ENCODE data around the gene EXD2. TPM values are rescaled to one million over a fixed set of nuclear protein-coding genes. Genes with fewer than 3 reads are reported as not detected.
A peak's percentile ranks its signal among the peaks of the same experiment; 100 is the strongest.
"Not testable (repeated sequence)": the region's sequence is repeated elsewhere in the genome, so short reads cannot be mapped to it uniquely, and the experiment has no call there.

EXD2 gene
- total RNA-seq, 4 donors from 2014 or later, result 14.9 to 28.0 (median 18.1) TPM

DNA sequence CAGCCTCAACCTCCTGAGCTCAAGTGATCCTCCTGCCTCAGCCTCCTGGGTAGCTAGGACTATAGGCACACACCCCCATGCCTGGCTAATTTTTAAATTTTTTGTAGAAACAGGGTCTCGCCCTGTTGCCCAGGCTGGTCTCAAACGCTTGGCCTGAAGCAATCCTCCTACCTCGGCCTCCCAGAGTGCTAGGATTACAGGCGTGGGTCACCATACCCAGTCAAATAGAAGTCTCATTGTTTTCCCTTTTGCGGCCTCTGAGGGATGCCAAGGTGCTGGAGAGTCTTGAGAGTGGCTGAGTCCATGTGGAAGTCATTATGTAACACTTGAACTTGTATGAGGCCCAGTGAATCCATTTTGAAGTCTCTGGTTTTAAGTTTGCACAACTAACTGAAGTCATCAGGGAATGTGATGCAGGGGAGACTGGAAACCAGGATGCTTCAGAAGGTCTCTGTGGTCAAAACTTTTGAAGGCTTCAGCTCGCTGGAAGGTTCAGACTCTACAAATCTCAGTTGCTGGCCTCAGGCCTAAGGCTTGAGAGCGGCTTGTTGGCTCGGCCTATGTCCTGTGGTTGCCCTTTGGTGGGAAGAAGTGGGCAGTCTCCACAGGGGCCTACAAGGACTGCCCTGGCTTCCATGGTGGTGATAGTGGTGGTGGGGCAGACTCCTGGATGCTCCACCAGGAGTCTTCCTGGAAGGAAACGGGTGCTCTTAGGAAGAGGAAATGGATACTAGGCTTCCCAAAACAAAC is 97.8 kb downstream of the EXD2 start:
- intact Hi-C loops (cut with DNase I; ENCODE audit: low total_unique reads), result loop anchor here (2.0 kb wide), 1 partner anchor 44 kb away; no protein-coding TSS in a partner anchor
- peak in 1 of 2 donors; percentile 76 for DNase-seq (ENCODE audit: low spot score in 2 of 2)
- no peak overlapping the region for H3K4me3 ChIP-seq (ENCODE audit: low read depth, poor library complexity, severe bottlenecking)
- 81 to 86% methylated on average over 9 of the region's 9 CpGs for WGBS, 2 donors
- TF ChIP-seq, protein P1, sequence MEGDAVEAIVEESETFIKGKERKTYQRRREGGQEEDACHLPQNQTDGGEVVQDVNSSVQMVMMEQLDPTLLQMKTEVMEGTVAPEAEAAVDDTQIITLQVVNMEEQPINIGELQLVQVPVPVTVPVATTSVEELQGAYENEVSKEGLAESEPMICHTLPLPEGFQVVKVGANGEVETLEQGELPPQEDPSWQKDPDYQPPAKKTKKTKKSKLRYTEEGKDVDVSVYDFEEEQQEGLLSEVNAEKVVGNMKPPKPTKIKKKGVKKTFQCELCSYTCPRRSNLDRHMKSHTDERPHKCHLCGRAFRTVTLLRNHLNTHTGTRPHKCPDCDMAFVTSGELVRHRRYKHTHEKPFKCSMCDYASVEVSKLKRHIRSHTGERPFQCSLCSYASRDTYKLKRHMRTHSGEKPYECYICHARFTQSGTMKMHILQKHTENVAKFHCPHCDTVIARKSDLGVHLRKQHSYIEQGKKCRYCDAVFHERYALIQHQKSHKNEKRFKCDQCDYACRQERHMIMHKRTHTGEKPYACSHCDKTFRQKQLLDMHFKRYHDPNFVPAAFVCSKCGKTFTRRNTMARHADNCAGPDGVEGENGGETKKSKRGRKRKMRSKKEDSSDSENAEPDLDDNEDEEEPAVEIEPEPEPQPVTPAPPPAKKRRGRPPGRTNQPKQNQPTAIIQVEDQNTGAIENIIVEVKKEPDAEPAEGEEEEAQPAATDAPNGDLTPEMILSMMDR (IDR thresholded peaks at IDR 0.05), result no peak
- TF ChIP-seq POLR2A (IDR thresholded peaks at IDR 0.05), result no peak

DNA sequence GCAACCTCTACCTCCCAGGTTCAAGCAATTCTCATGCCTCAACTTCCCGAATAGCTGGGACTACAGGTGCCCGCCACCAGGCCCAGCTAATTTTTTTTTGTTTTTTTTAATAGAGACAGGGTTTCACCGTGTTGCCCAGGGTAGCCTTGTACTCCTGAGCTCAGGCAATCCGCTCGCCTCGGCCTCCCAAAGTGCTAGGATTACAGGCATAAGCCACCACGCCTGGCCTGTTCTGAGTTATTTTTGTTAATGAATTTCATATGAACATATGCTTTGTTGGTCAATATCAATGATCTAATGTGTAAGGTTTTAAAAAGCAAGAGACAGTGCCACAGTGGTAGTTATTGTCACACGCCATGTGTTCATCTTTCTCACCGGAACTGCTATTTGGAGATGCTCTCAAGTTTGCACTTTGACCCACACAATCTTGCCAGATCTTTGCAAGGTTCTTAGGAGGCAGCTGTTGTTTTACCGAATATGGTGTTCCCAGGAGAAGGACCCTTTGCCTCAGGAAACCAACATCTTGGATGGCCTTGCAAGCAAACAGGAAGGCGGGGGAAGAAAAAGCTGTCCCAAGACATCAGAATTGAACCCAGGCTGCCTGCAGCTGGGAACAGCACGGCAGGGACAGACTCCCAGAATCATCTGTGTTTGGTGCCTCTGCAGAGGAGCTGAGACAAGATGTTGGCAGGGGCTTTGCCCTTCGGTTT is 98.7 kb downstream of the EXD2 start:
- TF ChIP-seq, protein P1 (IDR thresholded peaks at IDR 0.05), result no peak
- no peak for TF ChIP-seq POLR2A (IDR thresholded peaks at IDR 0.05)
- intact Hi-C loops (cut with DNase I; ENCODE audit: low total_unique reads), result loop anchor here (2.0 kb wide), 1 partner anchor 45 kb away; no protein-coding TSS in a partner anchor
- peak in 1 of 2 donors; percentile 86 for DNase-seq (ENCODE audit: low spot score in 2 of 2)
- 54 to 64% methylated on average over 13 of the region's 13 CpGs for WGBS, 2 donors
- H3K4me3 ChIP-seq (ENCODE audit: low read depth, poor library complexity, severe bottlenecking), result no peak overlapping the region

DNA sequence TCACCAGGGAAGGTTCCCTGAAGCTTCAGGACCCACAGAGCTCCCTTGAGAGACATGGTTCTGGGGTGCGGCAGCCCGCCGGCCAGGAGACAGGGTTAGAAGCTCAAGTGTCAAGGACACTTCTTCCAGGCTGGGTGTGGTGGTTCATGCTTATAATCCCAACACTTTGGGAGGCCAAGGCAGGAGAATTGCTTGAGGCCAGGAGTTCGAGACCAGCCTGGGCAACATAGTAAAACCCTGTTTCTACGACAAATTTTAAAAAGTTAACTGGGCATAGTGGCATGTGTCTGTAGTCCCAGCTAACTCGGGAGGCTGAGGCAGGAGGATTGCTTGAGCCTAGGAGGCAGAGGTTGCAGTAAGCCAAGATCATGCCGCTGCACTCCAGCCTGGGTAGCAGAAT is 99.6 kb downstream of the EXD2 start:
- DNase-seq (ENCODE audit: low spot score in 2 of 2), result peak in 1 of 2 donors; percentile 53
- WGBS, 2 donors, result 88 to 94% methylated on average over 7 of the region's 7 CpGs
- intact Hi-C loops (cut with DNase I; ENCODE audit: low total_unique reads); H3K4me3 ChIP-seq (ENCODE audit: low read depth, poor library complexity, severe bottlenecking): not testable (repeated sequence)

DNA sequence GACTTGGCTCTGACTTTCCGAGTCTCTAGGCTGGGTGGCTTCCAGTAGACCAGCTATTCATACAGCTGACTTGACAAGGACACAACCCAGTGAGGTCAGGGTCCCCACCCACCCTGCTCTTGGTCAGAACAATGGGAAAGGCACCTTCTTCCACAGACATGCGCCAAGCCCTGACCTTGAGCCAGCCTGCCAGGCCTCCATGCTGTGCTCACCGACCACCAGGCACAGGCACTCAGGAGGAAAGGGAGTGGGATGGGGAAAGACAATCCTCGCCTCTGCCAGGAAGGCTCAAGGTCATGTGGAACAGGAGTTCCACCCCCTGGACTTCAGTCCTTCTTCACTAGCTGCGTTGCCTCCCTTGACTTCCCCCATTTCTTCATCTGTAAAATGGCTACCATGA is 100.1 kb downstream of the EXD2 start:
- intact Hi-C loops (cut with DNase I; ENCODE audit: low total_unique reads), result no loop called here
- DNase-seq (ENCODE audit: low spot score in 2 of 2), result peak in 1 of 2 donors; percentile 80
- WGBS, 2 donors, result 81 to 82% methylated on average over 5 of the region's 5 CpGs
- no peak overlapping the region for H3K4me3 ChIP-seq (ENCODE audit: low read depth, poor library complexity, severe bottlenecking)
- TF ChIP-seq POLR2A (IDR thresholded peaks at IDR 0.05), result no peak
- TF ChIP-seq, protein P1 (IDR thresholded peaks at IDR 0.05), result no peak

DNA sequence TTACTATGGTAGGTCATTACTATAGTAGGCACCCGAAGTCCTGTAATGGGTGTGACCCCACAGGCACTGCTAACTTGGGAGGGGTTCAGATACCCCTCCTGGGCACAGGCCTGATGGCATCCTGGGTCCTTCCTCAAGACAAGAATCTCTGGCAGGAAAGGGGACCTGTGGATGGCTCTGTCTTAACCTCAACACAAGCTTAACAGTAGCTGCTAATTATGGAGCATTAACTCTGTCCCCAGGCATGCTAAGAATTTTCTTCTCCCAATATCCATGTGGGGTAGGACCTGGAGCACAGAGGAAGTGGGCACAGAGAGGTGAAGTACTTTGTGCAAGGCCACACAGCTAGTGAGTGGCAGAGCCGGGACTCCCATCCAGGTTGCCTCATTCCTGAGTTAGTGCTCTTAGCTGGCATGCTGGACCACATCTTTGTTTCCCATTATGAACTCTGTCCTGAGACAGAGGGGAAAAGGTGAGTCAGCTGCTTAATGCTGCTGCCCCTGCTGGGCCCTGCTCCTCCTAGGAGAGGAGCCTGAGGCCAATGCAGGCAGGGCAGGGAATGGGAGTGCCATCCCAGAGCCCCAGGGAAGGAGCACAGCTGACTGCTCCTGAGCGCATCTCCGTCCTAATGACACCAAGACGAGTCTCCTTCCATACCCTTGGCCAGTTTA is 100.7 kb downstream of the EXD2 start:
- H3K4me3 ChIP-seq (ENCODE audit: low read depth, poor library complexity, severe bottlenecking), result no peak overlapping the region
- DNase-seq (ENCODE audit: low spot score in 2 of 2), result peak in 1 of 2 donors; percentile 45
- TF ChIP-seq, protein P1 (IDR thresholded peaks at IDR 0.05), result no peak
- TF ChIP-seq POLR2A (IDR thresholded peaks at IDR 0.05), result no peak
- WGBS, 2 donors, result 71 to 74% methylated on average over 5 of the region's 5 CpGs
- intact Hi-C loops (cut with DNase I; ENCODE audit: low total_unique reads), result no loop called here

Other genes starting within 250 kb of the EXD2 start
- 100 to 1,000 TPM in 2 of 4 donors, 10 to 100 TPM in 2; 31.9 to 111 (median 76.1) TPM for gene ACTN1, start 212.2 kb upstream of the EXD2 start, total RNA-seq
- gene DCAF5, start 38.4 kb upstream of the EXD2 start, total RNA-seq, result 10 to 100 TPM; 31.8 to 60.0 (median 38.5) TPM
- 1 to 10 TPM in 2 of 4 donors, under 1 TPM in 2; 0.72 to 8.2 (median 2.9) TPM for gene GALNT16, start 68.7 kb downstream of the EXD2 start, total RNA-seq
- 10 to 100 TPM; 36.3 to 61.0 (median 42.5) TPM for gene ERH, start 206.8 kb downstream of the EXD2 start, total RNA-seq
- gene SLC39A9, start 207.2 kb downstream of the EXD2 start, total RNA-seq, result 10 to 100 TPM; 33.1 to 68.2 (median 49.0) TPM

Data from lower leg skin (tissue), 4 donors.